ENCODE measurements around the gene LDLRAD3.
"Not testable (repeated sequence)": the region's sequence is repeated elsewhere in the genome, so short reads cannot be mapped to it uniquely, and the experiment has no call there.

Gene LDLRAD3

GRCh38 chr11:36162883-36163434, 219.1 kb downstream of the LDLRAD3 start:
- no peak for DNase-seq (ENCODE audit: low read depth in 2 of 2)

- no peak for DNase-seq (ENCODE audit: low read depth in 2 of 2)
These were observed 220.8 kb downstream of the LDLRAD3 start for GRCh38 chr11:36164506-36165250.

GRCh38 chr11:36165621-36166397, 221.9 kb downstream of the LDLRAD3 start:
- no peak for DNase-seq (ENCODE audit: low read depth in 2 of 2)

GRCh38 chr11:36167073-36167472, 223.2 kb downstream of the LDLRAD3 start:
- DNase-seq (ENCODE audit: low read depth in 2 of 2), result no peak

GRCh38 chr11:36167729-36168128, 223.9 kb downstream of the LDLRAD3 start:
- DNase-seq (ENCODE audit: low read depth in 2 of 2), result no peak

- no peak for DNase-seq (ENCODE audit: low read depth in 2 of 2)
These were observed 234.0 kb downstream of the LDLRAD3 start for GRCh38 chr11:36177836-36178235.

GRCh38 chr11:36186340-36187175, 242.7 kb downstream of the LDLRAD3 start:
- DNase-seq (ENCODE audit: low read depth in 2 of 2), result no peak

GRCh38 chr11:36187622-36188021, 243.8 kb downstream of the LDLRAD3 start:
- no peak for DNase-seq (ENCODE audit: low read depth in 2 of 2)

- DNase-seq (ENCODE audit: low read depth in 2 of 2), result not testable (repeated sequence)
These were observed 245.9 kb downstream of the LDLRAD3 start for GRCh38 chr11:36189735-36190134.

- no peak for DNase-seq (ENCODE audit: low read depth in 2 of 2)
These were observed 248.1 kb downstream of the LDLRAD3 start for GRCh38 chr11:36191941-36192340.

GRCh38 chr11:36192425-36193289, 248.8 kb downstream of the LDLRAD3 start:
- no peak for DNase-seq (ENCODE audit: low read depth in 2 of 2)

- DNase-seq (ENCODE audit: low read depth in 2 of 2), result no peak
These were observed 249.4 kb downstream of the LDLRAD3 start for GRCh38 chr11:36193290-36193619.

GRCh38 chr11:36193721-36194120, 249.9 kb downstream of the LDLRAD3 start:
- no peak for DNase-seq (ENCODE audit: low read depth in 2 of 2)

- DNase-seq (ENCODE audit: low read depth in 2 of 2), result no peak
These were observed 251.9 kb downstream of the LDLRAD3 start for GRCh38 chr11:36195496-36196354.

- no peak for DNase-seq (ENCODE audit: low read depth in 2 of 2)
These were observed 252.6 kb downstream of the LDLRAD3 start for GRCh38 chr11:36196411-36196998.

- no peak for DNase-seq (ENCODE audit: low read depth in 2 of 2)
These were observed 257.5 kb downstream of the LDLRAD3 start for GRCh38 chr11:36201411-36201810.

GRCh38 chr11:36205536-36205935, 261.7 kb downstream of the LDLRAD3 start:
- DNase-seq (ENCODE audit: low read depth in 2 of 2), result no peak

- no peak for DNase-seq (ENCODE audit: low read depth in 2 of 2)
These were observed 266.7 kb downstream of the LDLRAD3 start for GRCh38 chr11:36210529-36210928.

- no peak for DNase-seq (ENCODE audit: low read depth in 2 of 2)
These were observed 268.0 kb downstream of the LDLRAD3 start for GRCh38 chr11:36211761-36212430.
